HL-60/S4 (cell line): ENCODE measurements around the gene CD209.

ENCODE experiments used
- in situ Hi-C: fragments of 300-500 bp; cut with MboI; formaldehyde crosslinking; loops from 2 replicates; pipeline ENCODE4 v1.14.3; 2022; ENCODE audit warnings: low sequenced_read_pairs

The CD209 gene

DNA sequence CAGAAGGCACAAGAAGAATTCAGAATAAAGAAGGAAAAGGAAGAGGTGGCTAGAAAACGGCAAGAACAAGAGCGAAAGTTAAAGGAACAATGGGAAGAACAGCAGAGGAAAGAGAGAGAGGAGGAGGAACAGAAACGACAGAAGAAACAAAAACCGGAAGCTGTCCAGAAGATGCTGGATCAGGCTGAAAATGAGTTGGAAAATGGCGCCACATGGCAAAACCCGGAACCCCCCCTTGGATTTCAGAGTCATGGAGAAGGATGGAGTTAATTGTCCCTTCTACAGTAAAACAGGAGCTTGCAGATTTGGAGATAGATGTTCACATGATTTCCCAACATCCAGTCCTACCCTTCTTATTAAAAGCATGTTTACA, 6.7 kb downstream of the CD209 start:
- in situ Hi-C loops, result no loop called here

DNA sequence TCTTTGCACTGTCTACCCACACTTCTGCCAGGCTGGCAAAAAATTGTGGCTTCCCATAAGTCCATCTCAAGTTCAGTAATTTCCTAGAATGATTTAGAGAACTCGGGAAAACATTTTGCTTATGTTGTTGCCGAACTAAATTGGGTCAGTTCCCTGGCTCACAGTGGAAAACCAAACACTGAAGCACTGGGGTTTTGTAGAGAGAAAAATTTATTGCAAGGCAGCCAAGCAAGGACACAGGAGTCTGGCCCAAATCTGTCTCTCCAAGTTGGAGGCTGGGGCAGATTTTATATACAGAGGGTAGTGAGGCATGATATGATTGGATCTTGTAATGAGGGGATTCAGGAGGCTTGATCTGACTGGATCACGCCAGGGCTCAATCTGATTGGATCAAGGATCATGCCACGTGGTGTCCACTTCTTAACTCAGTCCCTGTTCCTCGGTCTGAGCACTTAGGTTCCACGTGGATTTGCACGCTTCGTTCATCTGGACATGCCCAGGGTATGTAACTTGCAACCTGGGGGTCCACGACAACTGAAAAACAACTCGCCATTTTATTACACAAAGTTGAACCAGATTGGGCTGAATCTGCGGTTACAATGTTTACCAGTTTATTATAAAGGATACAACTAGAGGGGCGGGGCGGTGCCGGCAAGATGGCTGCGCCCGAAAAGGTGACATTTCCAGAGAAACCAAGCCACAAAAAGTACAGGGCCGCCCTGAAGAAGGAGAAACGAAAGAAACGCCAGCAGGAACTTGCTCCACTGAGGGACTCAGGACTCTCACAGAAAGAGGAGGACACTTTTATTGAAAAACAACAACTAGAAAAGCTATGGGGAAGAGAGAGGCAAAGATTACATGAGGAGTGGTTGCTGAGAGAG, 7.3 kb downstream of the CD209 start:
- in situ Hi-C loops, result no loop called here

DNA sequence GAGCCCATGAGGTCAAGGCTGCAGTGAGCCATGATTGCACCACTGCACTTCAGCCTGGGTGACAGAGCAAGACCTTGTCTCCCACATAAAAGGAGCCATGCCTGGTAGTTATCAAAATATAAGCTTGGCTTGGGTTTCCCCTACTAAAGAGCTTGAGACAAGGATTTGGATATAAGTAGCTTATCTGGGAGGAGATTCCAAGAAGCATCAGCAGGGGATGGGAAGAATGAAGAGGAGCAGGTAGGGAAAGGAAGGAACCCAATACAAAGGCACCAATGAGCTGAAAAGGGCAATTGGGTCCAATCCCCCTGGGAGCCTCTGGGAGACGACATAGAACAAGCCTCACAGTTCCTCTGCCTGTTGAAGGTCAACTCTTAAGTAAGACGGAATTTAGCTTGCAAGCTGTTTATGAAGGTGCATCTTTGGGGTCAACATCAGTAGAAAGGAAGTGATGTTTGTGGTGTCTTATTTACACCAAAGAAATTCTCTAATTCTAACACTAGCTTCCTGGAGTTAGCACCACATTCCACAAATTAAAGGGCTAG, 8.1 kb downstream of the CD209 start:
- in situ Hi-C loops, result no loop called here

GRCh38 chr19:7738023-7738422, 9.3 kb downstream of the CD209 start:
- in situ Hi-C loops, result no loop called here

DNA sequence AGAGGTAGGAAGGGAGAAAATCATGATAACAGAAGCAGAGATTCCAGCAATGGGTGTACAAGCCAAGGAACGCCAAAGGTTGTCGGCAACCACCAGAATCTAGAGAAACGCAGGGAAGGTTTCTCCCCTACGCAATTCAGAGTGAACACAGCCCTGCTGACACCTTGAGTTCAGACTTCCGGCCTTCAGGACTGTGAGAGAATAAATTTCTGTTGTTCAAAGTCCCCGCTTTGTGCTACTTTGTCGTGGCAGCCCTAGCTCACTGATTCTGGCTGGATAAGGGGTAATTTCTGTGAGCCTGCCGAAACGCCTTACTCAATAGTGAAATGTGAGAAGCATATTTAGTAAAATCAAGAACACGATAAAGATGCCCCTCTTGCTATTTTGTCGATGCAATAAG, 10.1 kb downstream of the CD209 start:
- in situ Hi-C loops, result no loop called here

DNA sequence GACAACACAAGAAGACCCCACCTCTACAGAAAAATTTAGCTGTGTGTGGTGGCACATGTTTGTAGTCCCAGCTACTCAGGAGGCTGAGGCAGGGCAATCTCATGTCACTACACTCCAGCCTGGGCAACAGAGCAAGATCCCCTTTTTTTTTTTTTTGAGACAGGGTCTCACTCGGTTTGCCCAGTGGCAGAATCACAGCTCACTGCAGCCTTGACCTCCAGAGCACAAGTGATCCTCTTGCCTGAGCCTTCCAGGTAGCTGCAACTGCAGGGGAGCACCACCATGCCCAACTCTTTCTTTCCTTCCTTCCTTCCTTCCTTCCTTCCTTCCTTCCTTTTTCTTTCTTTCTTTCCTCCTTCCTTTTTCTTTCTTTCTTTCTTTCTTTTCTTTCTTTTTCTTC, 11.2 kb downstream of the CD209 start:
- in situ Hi-C loops, result no loop called here

DNA sequence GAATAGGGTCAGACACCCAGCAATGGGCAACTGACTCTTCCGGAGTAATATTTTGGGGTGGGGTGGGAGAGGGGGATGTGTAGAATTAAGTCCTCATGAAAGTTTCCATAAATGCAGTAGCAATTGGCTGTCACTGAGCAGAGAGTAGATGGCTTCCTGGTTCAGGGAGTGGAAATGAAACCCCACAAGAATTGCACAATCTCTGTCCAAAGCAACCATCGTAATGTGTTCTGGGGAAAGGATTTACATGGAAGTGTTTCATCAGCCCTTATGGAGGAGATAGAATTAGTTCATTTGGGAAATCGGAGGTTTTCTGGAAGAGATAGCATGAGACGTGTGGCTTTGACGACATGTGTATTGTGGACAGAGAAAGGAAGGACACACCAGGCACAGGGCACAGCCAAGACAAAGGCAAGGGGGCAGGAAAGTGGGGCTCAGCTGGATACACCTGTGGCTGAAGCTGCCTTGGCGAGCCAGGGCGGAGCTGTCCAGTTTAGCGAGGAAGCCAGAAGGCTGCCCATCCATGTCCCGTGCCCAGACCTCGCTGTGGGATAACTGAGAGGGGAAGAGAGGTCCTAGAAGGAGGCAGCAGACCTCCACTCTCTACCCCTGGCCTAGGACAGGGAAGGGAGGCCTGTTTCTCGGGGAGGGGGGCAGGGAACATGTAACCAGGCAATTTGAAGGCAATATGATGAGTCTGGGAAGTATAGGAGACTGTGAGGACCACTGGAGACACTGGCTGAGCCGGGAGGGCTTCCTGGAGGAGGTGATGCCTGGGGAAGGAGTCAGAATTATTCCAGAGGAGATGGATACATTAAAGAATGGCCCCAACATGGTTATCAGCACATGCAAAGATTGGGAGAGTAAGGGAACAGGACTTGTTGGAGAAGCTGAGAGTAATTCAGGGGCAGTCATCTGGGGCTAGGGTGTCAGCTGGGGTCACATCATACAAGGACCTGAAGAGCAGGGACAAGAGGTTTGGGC, 12.8 kb downstream of the CD209 start:
- in situ Hi-C loops, result no loop called here

- in situ Hi-C loops, result no loop called here
Measured at GRCh38 chr19:7733376-7733775, 14.0 kb downstream of the CD209 start.

DNA sequence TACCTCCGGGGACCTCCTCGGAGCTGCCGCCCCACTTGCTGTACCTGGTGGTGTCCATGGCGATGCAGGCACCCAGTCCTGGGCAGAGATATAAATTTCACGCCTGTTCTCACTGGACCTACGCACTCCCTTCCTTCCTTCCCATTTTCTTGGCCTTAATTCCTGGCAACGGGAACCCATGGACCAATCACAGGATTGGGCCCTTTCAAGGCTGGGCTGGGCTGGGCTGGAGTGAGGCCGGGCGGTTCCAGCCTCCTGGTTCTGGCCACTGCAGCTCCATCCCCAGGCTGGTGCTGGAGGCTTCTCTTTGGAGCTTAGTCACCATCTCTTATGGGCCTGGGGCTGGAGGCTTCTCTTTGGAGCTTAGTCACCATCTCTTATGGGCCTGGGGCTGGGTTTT, 15.3 kb downstream of the CD209 start, which contains the start of gene CLEC4G:
TSS of gene CLEC4G (minus strand) at position 66 of the 400 bp plus-strand sequence. CDS start at position 58, 8 bp downstream.
- in situ Hi-C loops, result no loop called here

DNA sequence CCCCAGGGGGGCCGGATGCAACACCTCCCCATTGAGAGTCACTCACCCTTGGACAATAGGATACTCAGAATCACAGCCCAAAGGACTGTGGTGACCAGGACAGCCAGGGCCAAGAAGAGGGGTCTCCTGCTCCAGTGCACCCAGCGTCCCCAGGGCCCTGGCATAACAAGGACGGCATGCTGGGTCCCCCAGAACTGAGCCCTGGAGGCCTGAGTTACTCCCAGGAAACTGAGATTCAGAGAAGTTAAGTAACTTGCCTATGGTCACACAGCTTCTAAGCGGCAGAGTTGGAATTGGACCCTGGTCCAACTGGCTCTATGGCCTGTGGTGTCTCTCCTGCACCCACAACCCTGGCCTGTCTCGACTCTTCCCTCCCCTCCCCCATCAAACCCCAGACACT, 15.7 kb downstream of the CD209 start:
- in situ Hi-C loops, result no loop called here

DNA sequence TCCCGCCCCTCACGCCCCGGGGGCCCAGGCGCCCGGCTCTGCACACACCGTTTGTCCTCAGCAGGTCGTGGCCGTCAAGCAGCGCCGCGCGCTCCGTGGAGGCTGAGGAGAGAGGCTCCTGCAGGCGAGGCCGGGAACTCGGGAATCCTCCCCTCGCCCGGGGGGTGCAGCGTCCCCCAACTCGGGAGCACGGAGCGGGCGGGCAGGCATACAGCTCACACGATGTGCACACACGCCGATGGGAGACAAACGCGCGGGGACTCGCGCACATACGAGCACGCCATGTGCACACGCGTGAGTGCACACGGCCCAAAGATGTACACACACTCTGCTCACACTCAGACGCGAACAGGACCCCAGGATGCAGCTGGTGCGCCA, 16.1 kb downstream of the CD209 start:
- in situ Hi-C loops, result no loop called here

- in situ Hi-C loops, result no loop called here
Measured at GRCh38 chr19:7730286-7731217, 16.8 kb downstream of the CD209 start.

GRCh38 chr19:7729831-7730285, 17.5 kb downstream of the CD209 start:
- in situ Hi-C loops, result no loop called here

DNA sequence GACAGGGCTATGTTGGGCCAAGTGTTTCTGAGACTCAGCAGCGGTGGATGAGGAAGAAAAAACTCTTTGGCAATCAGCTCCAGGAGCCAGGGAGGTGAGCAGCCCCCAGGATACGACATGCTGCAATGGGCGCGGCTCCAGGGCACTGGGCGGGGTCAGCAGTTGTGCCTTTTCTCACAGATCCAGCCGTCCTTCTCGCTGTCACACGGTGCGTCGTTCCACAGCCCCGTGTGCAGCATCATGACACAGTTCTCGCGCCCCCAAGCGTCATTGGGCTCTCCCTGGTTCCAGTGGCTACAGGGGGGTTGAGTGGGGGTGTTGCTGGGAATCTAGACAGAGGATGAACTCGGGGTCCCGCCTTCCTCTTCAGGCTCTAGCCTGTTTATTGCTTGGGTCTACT, 18.1 kb downstream of the CD209 start:
- in situ Hi-C loops, result no loop called here

GRCh38 chr19:7725791-7726190, 21.5 kb downstream of the CD209 start:
- in situ Hi-C loops, result no loop called here

DNA sequence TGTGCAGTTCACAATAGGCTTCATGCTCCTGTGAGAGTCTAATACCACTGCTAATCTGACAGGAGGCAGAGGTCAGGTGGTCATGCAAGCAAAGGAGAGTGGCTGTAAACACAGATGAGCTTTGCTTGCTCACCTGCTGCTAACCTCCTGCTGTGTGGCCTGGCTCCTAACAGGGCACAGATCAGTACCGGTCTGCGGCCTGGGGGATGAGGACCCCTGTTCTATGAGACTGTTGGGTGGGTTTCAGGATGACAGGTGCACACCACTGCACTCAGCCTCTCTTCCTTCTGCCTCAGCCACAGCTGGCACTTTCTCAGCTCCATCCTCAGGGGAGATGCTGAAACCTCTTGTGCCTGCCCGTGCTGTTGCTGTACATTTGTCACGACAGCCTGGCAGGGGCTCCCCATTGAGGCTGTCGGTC, 25.1 kb downstream of the CD209 start:
- in situ Hi-C loops, result no loop called here

- in situ Hi-C loops, result no loop called here
Measured at GRCh38 chr19:7720351-7720750, 27.0 kb downstream of the CD209 start.

- in situ Hi-C loops, result no loop called here
Measured at GRCh38 chr19:7718668-7719067, 28.7 kb downstream of the CD209 start.

- in situ Hi-C loops, result no loop called here
Measured at GRCh38 chr19:7716762-7717161, 30.6 kb downstream of the CD209 start.

DNA sequence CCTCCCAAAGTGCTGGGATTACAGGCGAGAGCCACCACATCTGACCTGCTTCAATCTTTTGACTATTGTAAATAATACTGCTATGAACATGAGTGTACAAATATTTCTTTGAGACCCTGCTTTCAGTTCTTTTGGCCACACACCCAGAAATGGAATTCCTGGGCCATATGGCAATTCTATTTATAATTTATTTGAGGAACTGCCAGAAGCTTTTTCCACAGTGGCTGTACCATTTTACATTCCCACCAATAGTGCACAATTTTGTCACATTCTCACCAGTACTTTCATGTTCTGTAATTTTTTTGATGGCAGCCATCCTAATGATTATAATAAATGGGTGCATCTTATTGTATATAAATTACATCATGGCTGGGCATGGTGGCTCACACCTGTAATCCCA, 31.7 kb downstream of the CD209 start:
- in situ Hi-C loops, result no loop called here
